Mammary epithelial cell (primary cell): ENCODE results near the gene MATK.

Source experiments
- EZH2 ChIP-seq: IDR thresholded peaks from 2 replicates; pipeline ENCODE4 v1.6.1; 2012; ENCODE audit warnings: low read length, inconsistent platforms, borderline replicate concordance
- TF ChIP-seq, protein P1 (sequence below), 2 donors: IDR thresholded peaks in 1 of 2; conservative IDR thresholded peaks in 1 of 2; 2 replicates each; pipeline ENCODE4 v1.5.1; 2011 to 2012; ENCODE audit warnings: inconsistent platforms in 2 of 2, low read length in 2 of 2, mild to moderate bottlenecking in 2 of 2, control low read depth in 1 of 2, low read depth in 1 of 2; ENCODE audit not compliant: insufficient read depth in 1 of 2; ENCODE audit errors: extremely low read depth in 1 of 2

GRCh38 chr19:3782903-3783302 lies 3.3 kb downstream of the MATK start:
- TF ChIP-seq, protein P1, sequence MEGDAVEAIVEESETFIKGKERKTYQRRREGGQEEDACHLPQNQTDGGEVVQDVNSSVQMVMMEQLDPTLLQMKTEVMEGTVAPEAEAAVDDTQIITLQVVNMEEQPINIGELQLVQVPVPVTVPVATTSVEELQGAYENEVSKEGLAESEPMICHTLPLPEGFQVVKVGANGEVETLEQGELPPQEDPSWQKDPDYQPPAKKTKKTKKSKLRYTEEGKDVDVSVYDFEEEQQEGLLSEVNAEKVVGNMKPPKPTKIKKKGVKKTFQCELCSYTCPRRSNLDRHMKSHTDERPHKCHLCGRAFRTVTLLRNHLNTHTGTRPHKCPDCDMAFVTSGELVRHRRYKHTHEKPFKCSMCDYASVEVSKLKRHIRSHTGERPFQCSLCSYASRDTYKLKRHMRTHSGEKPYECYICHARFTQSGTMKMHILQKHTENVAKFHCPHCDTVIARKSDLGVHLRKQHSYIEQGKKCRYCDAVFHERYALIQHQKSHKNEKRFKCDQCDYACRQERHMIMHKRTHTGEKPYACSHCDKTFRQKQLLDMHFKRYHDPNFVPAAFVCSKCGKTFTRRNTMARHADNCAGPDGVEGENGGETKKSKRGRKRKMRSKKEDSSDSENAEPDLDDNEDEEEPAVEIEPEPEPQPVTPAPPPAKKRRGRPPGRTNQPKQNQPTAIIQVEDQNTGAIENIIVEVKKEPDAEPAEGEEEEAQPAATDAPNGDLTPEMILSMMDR (conservative IDR thresholded peaks at IDR 0.05 in 1 of 2, IDR thresholded peaks at IDR 0.05 in 1 of 2; ENCODE audit: extremely low read depth in 1 of 2, insufficient read depth in 1 of 2, low read depth in 1 of 2, low read length in 2 of 2): no peak
- no peak for TF ChIP-seq EZH2
